GM13977 (cell line): ENCODE results near the gene RTF1.

Experiments used
- DNase-seq: peaks from one replicate; pipeline ENCODE4 v3.0.0; 2012; ENCODE audit warnings: low spot score
- in situ Hi-C: fragments of 300-500 bp; cut with MboI; formaldehyde crosslinking; loops from one replicate; pipeline ENCODE4 v1.12.0; 2022; ENCODE audit warnings: low sequenced_read_pairs, low pct_unique_long_range_greater_than_20kb, mixed read lengths, inconsistent platforms; ENCODE audit not compliant: unreplicated experiment
- TF ChIP-seq, protein P1 (sequence below): IDR thresholded peaks from 2 replicates; pipeline ENCODE4 v1.5.1; 2012; ENCODE audit warnings: mild to moderate bottlenecking, control low read depth; ENCODE audit not compliant: insufficient read depth; ENCODE audit errors: extremely low read depth, missing control alignments

Gene RTF1

DNA sequence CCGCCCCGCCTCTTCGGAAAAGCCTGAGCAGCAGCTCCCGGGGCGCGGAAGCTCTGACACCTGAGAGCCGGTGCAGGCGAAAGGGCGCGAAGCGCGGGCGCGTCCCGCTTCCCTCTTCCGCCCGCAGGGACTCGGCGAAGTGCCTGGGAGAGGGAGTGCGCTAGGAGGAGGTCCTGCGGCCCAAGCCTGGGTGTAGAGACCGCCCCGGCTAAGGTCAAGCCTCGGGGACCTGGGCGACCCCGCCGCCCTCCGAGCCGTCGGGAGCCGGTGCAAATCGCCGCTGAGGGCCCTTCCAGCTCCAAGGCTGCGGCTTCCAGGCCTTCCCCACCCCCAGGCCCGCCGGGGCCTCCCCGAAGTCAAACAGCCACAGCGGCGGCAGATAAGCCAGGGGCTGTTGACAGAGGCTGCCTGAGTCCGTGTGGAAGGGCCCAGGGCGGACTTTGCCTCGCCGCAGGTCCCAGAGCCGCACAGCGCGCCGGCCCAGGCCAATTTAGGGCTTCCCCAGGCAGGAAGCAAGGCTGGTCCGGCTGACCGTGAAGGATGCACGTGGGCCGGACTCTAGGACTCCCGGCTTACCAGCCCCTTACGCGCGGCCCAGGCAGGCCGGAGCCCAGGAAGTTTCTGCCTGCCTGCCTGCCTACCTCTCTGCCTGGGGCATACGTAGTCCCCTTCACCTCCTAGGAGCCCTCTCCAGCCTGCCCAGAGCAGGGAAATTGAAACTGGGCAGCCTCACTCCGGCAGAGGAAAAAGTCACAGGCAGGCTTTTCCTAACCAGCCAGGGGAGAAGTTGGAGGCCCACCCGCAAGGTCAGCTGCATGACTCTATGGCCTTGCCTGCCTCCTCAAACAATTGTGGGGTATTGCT, 79.1 kb downstream of the RTF1 start:
- in situ Hi-C loops, result no loop called here
- TF ChIP-seq, protein P1, sequence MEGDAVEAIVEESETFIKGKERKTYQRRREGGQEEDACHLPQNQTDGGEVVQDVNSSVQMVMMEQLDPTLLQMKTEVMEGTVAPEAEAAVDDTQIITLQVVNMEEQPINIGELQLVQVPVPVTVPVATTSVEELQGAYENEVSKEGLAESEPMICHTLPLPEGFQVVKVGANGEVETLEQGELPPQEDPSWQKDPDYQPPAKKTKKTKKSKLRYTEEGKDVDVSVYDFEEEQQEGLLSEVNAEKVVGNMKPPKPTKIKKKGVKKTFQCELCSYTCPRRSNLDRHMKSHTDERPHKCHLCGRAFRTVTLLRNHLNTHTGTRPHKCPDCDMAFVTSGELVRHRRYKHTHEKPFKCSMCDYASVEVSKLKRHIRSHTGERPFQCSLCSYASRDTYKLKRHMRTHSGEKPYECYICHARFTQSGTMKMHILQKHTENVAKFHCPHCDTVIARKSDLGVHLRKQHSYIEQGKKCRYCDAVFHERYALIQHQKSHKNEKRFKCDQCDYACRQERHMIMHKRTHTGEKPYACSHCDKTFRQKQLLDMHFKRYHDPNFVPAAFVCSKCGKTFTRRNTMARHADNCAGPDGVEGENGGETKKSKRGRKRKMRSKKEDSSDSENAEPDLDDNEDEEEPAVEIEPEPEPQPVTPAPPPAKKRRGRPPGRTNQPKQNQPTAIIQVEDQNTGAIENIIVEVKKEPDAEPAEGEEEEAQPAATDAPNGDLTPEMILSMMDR, result no peak
- DNase-seq, result no peak

DNA sequence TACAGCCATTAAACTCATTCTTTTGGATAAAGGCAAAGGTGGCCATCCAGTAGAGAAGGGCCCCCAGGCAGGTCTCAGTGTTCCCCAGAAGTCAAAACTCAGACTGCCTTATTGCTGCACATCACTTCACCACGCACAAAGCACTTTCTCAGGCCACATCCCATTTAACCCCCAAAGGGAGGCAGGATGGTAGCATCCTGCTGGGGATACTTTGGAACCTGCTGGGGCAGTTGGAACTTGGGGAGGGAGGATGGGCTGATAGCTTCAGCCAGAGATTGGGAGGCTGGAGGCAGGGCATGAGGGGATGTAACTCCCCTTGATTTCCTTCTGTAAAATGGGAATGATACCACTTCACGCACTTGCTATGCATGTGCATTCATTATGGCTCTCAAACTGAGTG, 81.8 kb downstream of the RTF1 start:
- in situ Hi-C loops, result no loop called here
- no peak for DNase-seq
- TF ChIP-seq, protein P1, result no peak

DNA sequence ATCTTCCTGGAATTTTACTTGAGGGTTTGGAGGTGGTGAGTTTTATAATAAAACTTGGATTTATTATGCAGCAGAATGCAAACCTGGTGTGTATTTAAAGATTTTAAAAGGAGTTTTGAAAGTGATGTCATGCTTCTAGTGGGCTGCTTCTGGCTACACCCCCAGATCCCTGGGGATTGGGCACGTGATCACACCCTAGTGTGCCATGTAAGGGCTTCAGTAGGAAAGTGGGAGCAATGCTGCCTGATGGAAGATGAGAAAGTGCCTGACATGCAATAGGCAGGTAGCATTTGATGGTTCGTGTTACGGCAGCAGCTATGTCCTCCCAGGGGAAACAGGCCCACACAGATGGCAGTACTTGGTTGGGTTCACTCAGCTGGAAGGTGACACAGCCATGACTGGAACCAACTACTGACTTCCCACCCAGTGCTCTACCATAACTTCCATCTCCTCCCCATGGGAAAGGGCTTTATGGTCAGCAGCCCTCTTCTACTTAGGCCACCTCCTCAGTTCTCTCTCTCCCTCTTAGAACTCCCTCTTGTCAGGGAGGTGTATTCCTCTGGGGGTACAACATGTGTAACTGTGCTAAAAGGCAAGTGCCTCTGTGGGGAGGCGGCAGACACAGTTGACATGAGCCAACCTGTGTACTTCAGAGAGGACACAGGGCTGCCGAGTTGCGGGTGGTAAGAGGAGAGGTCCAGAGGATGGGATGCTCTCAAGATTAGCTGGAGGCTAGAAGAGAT, 82.4 kb downstream of the RTF1 start:
- no peak for DNase-seq
- in situ Hi-C loops, result no loop called here
- TF ChIP-seq, protein P1, result no peak

DNA sequence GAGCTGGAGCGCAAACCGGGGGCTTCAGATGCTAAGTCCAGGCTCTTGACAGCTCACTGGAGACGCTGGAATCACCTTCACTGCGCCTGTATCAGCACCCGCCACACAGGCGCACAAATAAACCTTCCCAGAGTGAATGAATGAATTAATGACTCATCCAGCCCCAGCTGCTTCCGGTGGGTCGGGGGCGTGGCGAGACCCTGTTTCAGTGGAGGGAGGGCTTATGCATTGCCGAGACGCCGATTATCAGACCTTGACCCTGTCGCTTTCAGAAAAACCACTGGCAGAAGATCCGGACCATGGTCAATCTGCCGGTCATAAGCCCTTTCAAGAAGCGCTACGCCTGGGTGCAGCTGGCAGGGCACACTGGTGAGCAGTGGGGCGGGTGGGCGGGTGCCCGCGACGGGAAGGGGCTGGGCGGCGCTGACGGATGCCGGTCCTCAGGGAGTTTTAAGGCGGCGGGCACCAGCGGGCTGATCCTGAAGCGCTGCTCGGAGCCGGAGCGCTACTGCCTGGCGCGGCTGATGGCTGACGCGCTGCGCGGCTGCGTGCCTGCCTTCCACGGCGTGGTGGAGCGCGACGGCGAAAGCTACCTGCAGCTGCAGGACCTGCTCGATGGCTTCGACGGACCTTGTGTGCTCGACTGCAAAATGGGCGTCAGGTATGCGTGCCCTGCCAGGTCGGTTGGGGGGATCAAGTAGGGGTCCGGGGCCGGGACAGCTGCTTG, 84.5 kb downstream of the RTF1 start:
- in situ Hi-C loops, result no loop called here
- peak; percentile 70 for DNase-seq
- TF ChIP-seq, protein P1, result no peak

DNA sequence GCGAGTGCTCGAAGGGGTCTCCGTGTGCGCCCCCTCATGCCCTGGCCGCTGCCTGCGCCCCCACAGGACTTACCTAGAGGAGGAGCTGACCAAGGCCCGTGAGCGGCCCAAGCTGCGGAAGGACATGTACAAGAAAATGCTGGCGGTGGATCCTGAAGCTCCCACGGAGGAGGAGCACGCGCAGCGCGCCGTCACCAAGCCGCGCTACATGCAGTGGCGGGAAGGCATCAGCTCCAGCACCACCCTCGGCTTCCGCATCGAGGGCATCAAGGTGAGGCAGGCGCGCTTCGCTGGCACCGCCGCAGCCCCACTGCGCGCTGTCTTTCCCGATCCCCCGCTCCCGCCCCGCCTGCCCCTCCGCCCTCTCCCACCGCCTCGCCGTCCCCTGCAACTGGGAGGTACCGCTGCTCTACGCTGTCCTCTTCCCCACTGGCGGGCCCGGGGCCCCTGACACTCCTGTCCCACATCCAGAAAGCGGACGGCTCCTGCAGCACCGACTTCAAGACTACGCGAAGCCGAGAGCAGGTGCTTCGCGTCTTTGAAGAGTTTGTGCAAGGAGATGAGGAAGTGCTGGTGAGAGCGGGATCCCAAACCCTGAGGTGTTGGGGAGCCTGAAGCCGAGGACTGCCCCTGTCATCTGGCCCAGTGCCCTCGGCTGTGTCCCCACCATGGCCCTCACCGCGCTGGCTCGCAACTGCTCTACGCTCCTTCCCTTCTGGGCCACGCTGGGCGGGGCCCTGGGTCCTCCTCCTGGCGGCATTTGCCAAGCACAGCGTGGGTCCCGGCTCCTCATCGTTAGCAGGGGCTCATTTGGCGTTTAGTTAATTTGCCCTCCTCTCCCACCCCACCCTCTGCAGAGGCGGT, 85.3 kb downstream of the RTF1 start:
- in situ Hi-C loops, result no loop called here
- DNase-seq, result peak; percentile 69
- TF ChIP-seq, protein P1, result no peak
